Measurements from ENCODE around the gene ANKIB1.
"Not testable (repeated sequence)": the region's sequence is repeated elsewhere in the genome, so short reads cannot be mapped to it uniquely, and the experiment has no call there.

Gene ANKIB1

GRCh38 chr7:92250603-92251002 lies 4.8 kb downstream of the ANKIB1 start:
- Histone ChIP-seq H2AFZ (ENCODE audit: low read depth, low read length) (no peak overlapping the region), H3K9me3 (ENCODE audit: low read length) (peaks cover 2% of the 10 kb centered on the region), H3K36me3 (ENCODE audit: insufficient read depth, low read length) (peaks cover 5% of the 10 kb centered on the region), H3K4me1 (ENCODE audit: insufficient read depth, low read length) (peaks cover 14% of the 10 kb centered on the region), H3K27me3 (ENCODE audit: insufficient read depth, low read length) (no peaks in the 10 kb centered on the region), H3K4me3 (ENCODE audit: low read length) (no peak overlapping the region)

- Histone ChIP-seq H3K36me3 (ENCODE audit: insufficient read depth, low read length) (peaks cover 5% of the 10 kb centered on the region), H3K4me3 (ENCODE audit: low read length) (no peak overlapping the region), H3K9me3 (ENCODE audit: low read length) (peaks cover 2% of the 10 kb centered on the region), H3K4me1 (ENCODE audit: insufficient read depth, low read length) (peaks cover 14% of the 10 kb centered on the region), H2AFZ (ENCODE audit: low read depth, low read length) (no peak overlapping the region), H3K27me3 (ENCODE audit: insufficient read depth, low read length) (no peaks in the 10 kb centered on the region)
These were observed 5.4 kb downstream of the ANKIB1 start for GRCh38 chr7:92251181-92251580.

- peaks cover 5% of the 10 kb centered on the region for H3K36me3 ChIP-seq (ENCODE audit: insufficient read depth, low read length)
- H3K9me3 ChIP-seq (ENCODE audit: low read length), result peaks cover 2% of the 10 kb centered on the region
- peaks cover 3% of the 10 kb centered on the region for H3K4me1 ChIP-seq (ENCODE audit: insufficient read depth, low read length)
- H3K27me3 ChIP-seq (ENCODE audit: insufficient read depth, low read length), result no peaks in the 10 kb centered on the region
- H2AFZ ChIP-seq (ENCODE audit: low read depth, low read length), result no peak overlapping the region
- H3K4me3 ChIP-seq (ENCODE audit: low read length), result no peak overlapping the region
These were observed 7.5 kb downstream of the ANKIB1 start for GRCh38 chr7:92253251-92253650.

GRCh38 chr7:92254800-92255199 lies 9.0 kb downstream of the ANKIB1 start:
- H3K36me3 ChIP-seq (ENCODE audit: insufficient read depth, low read length); H3K27me3 ChIP-seq (ENCODE audit: insufficient read depth, low read length); H2AFZ ChIP-seq (ENCODE audit: low read depth, low read length); H3K9me3 ChIP-seq (ENCODE audit: low read length); H3K4me3 ChIP-seq (ENCODE audit: low read length); H3K4me1 ChIP-seq (ENCODE audit: insufficient read depth, low read length): not testable (repeated sequence)

- Histone ChIP-seq H3K9me3 (ENCODE audit: low read length) (peaks cover 8% of the 10 kb centered on the region), H3K4me1 (ENCODE audit: insufficient read depth, low read length) (no peaks in the 10 kb centered on the region), H3K36me3 (ENCODE audit: insufficient read depth, low read length) (peaks cover 5% of the 10 kb centered on the region), H2AFZ (ENCODE audit: low read depth, low read length) (no peak overlapping the region), H3K27me3 (ENCODE audit: insufficient read depth, low read length) (no peaks in the 10 kb centered on the region), H3K4me3 (ENCODE audit: low read length) (no peak overlapping the region)
These were observed 9.5 kb downstream of the ANKIB1 start for GRCh38 chr7:92255308-92255707.

- H3K4me3 ChIP-seq (ENCODE audit: low read length), result no peak overlapping the region
- peaks cover 7% of the 10 kb centered on the region for H3K9me3 ChIP-seq (ENCODE audit: low read length)
- H3K4me1 ChIP-seq (ENCODE audit: insufficient read depth, low read length), result no peaks in the 10 kb centered on the region
- no peaks in the 10 kb centered on the region for H3K27me3 ChIP-seq (ENCODE audit: insufficient read depth, low read length)
- H3K36me3 ChIP-seq (ENCODE audit: insufficient read depth, low read length), result no peaks in the 10 kb centered on the region
- no peak overlapping the region for H2AFZ ChIP-seq (ENCODE audit: low read depth, low read length)
These were observed 13.3 kb downstream of the ANKIB1 start for GRCh38 chr7:92259062-92259461.

GRCh38 chr7:92259610-92260247 lies 14.0 kb downstream of the ANKIB1 start:
- Histone ChIP-seq H3K4me1 (ENCODE audit: insufficient read depth, low read length) (no peaks in the 10 kb centered on the region), H2AFZ (ENCODE audit: low read depth, low read length) (no peak overlapping the region)

GRCh38 chr7:92260248-92260781 lies 14.5 kb downstream of the ANKIB1 start:
- no peak overlapping the region for H2AFZ ChIP-seq (ENCODE audit: low read depth, low read length)
- no peaks in the 10 kb centered on the region for H3K4me1 ChIP-seq (ENCODE audit: insufficient read depth, low read length)
- H3K27me3 ChIP-seq (ENCODE audit: insufficient read depth, low read length), result no peaks in the 10 kb centered on the region
- no peak overlapping the region for H3K4me3 ChIP-seq (ENCODE audit: low read length)
- H3K36me3 ChIP-seq (ENCODE audit: insufficient read depth, low read length), result no peaks in the 10 kb centered on the region
- H3K9me3 ChIP-seq (ENCODE audit: low read length), result peaks cover 7% of the 10 kb centered on the region

More at GRCh38 chr7:92259610-92260247, 14.0 kb downstream of the ANKIB1 start:
- Histone ChIP-seq H3K36me3 (ENCODE audit: insufficient read depth, low read length) (no peaks in the 10 kb centered on the region), H3K9me3 (ENCODE audit: low read length) (peaks cover 7% of the 10 kb centered on the region), H3K4me3 (ENCODE audit: low read length) (no peak overlapping the region), H3K27me3 (ENCODE audit: insufficient read depth, low read length) (no peaks in the 10 kb centered on the region)

GRCh38 chr7:92266415-92267241 lies 20.9 kb downstream of the ANKIB1 start:
- Histone ChIP-seq H3K4me3 (ENCODE audit: low read length) (no peak overlapping the region), H3K27me3 (ENCODE audit: insufficient read depth, low read length) (no peaks in the 10 kb centered on the region), H3K36me3 (ENCODE audit: insufficient read depth, low read length) (no peaks in the 10 kb centered on the region), H3K4me1 (ENCODE audit: insufficient read depth, low read length) (no peaks in the 10 kb centered on the region), H2AFZ (ENCODE audit: low read depth, low read length) (no peak overlapping the region), H3K9me3 (ENCODE audit: low read length) (peaks cover 4% of the 10 kb centered on the region)

- H3K9me3 ChIP-seq (ENCODE audit: low read length), result peaks cover 4% of the 10 kb centered on the region
- H2AFZ ChIP-seq (ENCODE audit: low read depth, low read length), result no peak overlapping the region
- H3K27me3 ChIP-seq (ENCODE audit: insufficient read depth, low read length), result no peaks in the 10 kb centered on the region
- H3K36me3 ChIP-seq (ENCODE audit: insufficient read depth, low read length), result no peaks in the 10 kb centered on the region
- H3K4me3 ChIP-seq (ENCODE audit: low read length), result no peak overlapping the region
- no peaks in the 10 kb centered on the region for H3K4me1 ChIP-seq (ENCODE audit: insufficient read depth, low read length)
These were observed 23.1 kb downstream of the ANKIB1 start for GRCh38 chr7:92268921-92269320.

- Histone ChIP-seq H3K27me3 (ENCODE audit: insufficient read depth, low read length) (no peaks in the 10 kb centered on the region), H3K36me3 (ENCODE audit: insufficient read depth, low read length) (no peaks in the 10 kb centered on the region), H3K9me3 (ENCODE audit: low read length) (peaks cover 2% of the 10 kb centered on the region)
These were observed 29.6 kb downstream of the ANKIB1 start for GRCh38 chr7:92275327-92275726.

GRCh38 chr7:92276460-92276864 lies 30.7 kb downstream of the ANKIB1 start:
- Histone ChIP-seq H3K9me3 (ENCODE audit: low read length) (peaks cover 4% of the 10 kb centered on the region), H3K4me3 (ENCODE audit: low read length) (no peak overlapping the region), H3K4me1 (ENCODE audit: insufficient read depth, low read length) (no peaks in the 10 kb centered on the region), H2AFZ (ENCODE audit: low read depth, low read length) (no peak overlapping the region), H3K27me3 (ENCODE audit: insufficient read depth, low read length) (no peaks in the 10 kb centered on the region), H3K36me3 (ENCODE audit: insufficient read depth, low read length) (no peaks in the 10 kb centered on the region)

More at GRCh38 chr7:92275327-92275726, 29.6 kb downstream of the ANKIB1 start:
- H2AFZ ChIP-seq (ENCODE audit: low read depth, low read length), result no peak overlapping the region
- no peak overlapping the region for H3K4me3 ChIP-seq (ENCODE audit: low read length)
- no peaks in the 10 kb centered on the region for H3K4me1 ChIP-seq (ENCODE audit: insufficient read depth, low read length)

- Histone ChIP-seq H3K36me3 (ENCODE audit: insufficient read depth, low read length) (no peaks in the 10 kb centered on the region), H3K4me3 (ENCODE audit: low read length) (no peak overlapping the region), H3K4me1 (ENCODE audit: insufficient read depth, low read length) (no peaks in the 10 kb centered on the region), H2AFZ (ENCODE audit: low read depth, low read length) (no peak overlapping the region), H3K27me3 (ENCODE audit: insufficient read depth, low read length) (no peaks in the 10 kb centered on the region), H3K9me3 (ENCODE audit: low read length) (peaks cover 6% of the 10 kb centered on the region)
These were observed 33.7 kb downstream of the ANKIB1 start for GRCh38 chr7:92279396-92280031.

Data from neuron (in vitro differentiated cells).